CD8-positive, alpha-beta memory T cell (primary cell): ENCODE results near the gene KLHL25. TPM values are rescaled to one million over a fixed set of nuclear protein-coding genes. Genes with fewer than 3 reads are reported as not detected.

Experiments used
- CTCF ChIA-PET: fragments of 350-600 bp; sonication (Branson Sonifier 250); formaldehyde crosslinking; loops from one replicate; lab custom pipeline; 2021; ENCODE audit warnings: antibody characterized with exemption; lab: Charles Lee
- POLR2A ChIA-PET: fragments of 350-600 bp; sonication (Branson Sonifier 250); formaldehyde crosslinking; loops from one replicate; lab custom pipeline; 2021; ENCODE audit warnings: antibody characterized with exemption; lab: Charles Lee
- DNase-seq, 5 donors: peaks; one replicate each; pipeline versions ENCODE4 v3.0.0 to v3.0.0-alpha.2; 2020 to 2022; ENCODE audit warnings: mixed read lengths in 1 of 5
- H3K27ac ChIP-seq: one replicate; pipeline ENCODE4 v1.7.0; 2013; ENCODE audit warnings: low read depth, mild to moderate bottlenecking, low read length, moderate library complexity
- H3K27me3 ChIP-seq: 2 replicates; pipeline ENCODE4 v1.7.0; 2013; ENCODE audit warnings: low read length, mild to moderate bottlenecking; ENCODE audit not compliant: insufficient read depth, poor library complexity, severe bottlenecking
- H3K36me3 ChIP-seq: 2 replicates; pipeline ENCODE4 v1.7.0; 2013; ENCODE audit warnings: mild to moderate bottlenecking, low read length, moderate library complexity; ENCODE audit not compliant: insufficient read depth
- H3K4me1 ChIP-seq: 2 replicates; pipeline ENCODE4 v1.7.0; 2013; ENCODE audit warnings: mild to moderate bottlenecking, low read length, moderate library complexity; ENCODE audit not compliant: insufficient read depth
- H3K4me3 ChIP-seq: 2 replicates; pipeline ENCODE4 v1.7.0; 2013; ENCODE audit warnings: mild to moderate bottlenecking, low read length
- H3K9me3 ChIP-seq: 2 replicates; pipeline ENCODE4 v1.7.0; 2013; ENCODE audit warnings: mild to moderate bottlenecking, low read length
- H3K27ac Mint-ChIP-seq, 8 donors: one replicate each; pipeline ENCODE4 v1.8.0; 2020 to 2021; ENCODE audit warnings: mixed read lengths in 8 of 8, mild to moderate bottlenecking in 6 of 8, inconsistent platforms in 3 of 8, moderate library complexity in 3 of 8
- H3K27me3 Mint-ChIP-seq, 2 donors: one replicate each; pipeline ENCODE4 v1.8.0; 2020 to 2021; ENCODE audit warnings: mixed read lengths in 2 of 2, mild to moderate bottlenecking in 1 of 2, moderate library complexity in 1 of 2
- H3K36me3 Mint-ChIP-seq, 3 donors: one replicate each; pipeline ENCODE4 v1.8.0; 2020 to 2021; ENCODE audit warnings: mixed read lengths in 3 of 3, inconsistent platforms in 1 of 3, mild to moderate bottlenecking in 1 of 3
- H3K4me1 Mint-ChIP-seq, 3 donors: one replicate each; pipeline ENCODE4 v1.8.0; 2020 to 2021; ENCODE audit warnings: mixed read lengths in 3 of 3, inconsistent platforms in 1 of 3, mild to moderate bottlenecking in 1 of 3
- H3K4me3 Mint-ChIP-seq, 7 donors: one replicate each; pipeline ENCODE4 v1.8.0; 2020 to 2021; ENCODE audit warnings: mixed read lengths in 7 of 7, mild to moderate bottlenecking in 6 of 7, moderate library complexity in 4 of 7, inconsistent platforms in 2 of 7
- H3K9me3 Mint-ChIP-seq, 5 donors: one replicate each; pipeline ENCODE4 v1.8.0; 2020 to 2022; ENCODE audit warnings: mixed read lengths in 5 of 5, mild to moderate bottlenecking in 3 of 5, moderate library complexity in 2 of 5, inconsistent platforms in 1 of 5
- polyA plus RNA-seq: library from polyadenylated mRNA; unstranded; fragments of 300-500 nt; fragmentation: Illumina TruSeq; gene quantifications from one replicate; pipeline ENCODE4 v1.2.3, GENCODE V29; 2021
- total RNA-seq, 2 experiments: library from RNA; stranded (reverse); gene quantifications; one replicate each; pipeline ENCODE4 v1.2.3, GENCODE V29; 2021

The KLHL25 gene
- total and polyA plus RNA-seq, 3 experiments from 2014 or later, result 0.75 to 5.4 (median 5.1) TPM

GRCh38 chr15:85771271-85771670 is 23.5 kb downstream of the KLHL25 start:
- Mint-ChIP-seq H3K27ac (no peak overlapping the region), H3K4me1 (peaks cover 0 to 12% (median 9%) of the 10 kb centered on the region in 3 donors), H3K27me3 (no peaks in the 10 kb centered on the region), H3K4me3 (no peak overlapping the region), H3K36me3 (peaks cover 0 to 13% (median 4%) of the 10 kb centered on the region in 3 donors), H3K9me3 (no peaks in the 10 kb centered on the region)
- Histone ChIP-seq H3K27me3 (no peaks in the 10 kb centered on the region), H3K9me3 (no peaks in the 10 kb centered on the region), H3K27ac (no peak overlapping the region), H3K4me1 (no peaks in the 10 kb centered on the region), H3K36me3 (no peaks in the 10 kb centered on the region), H3K4me3 (no peak overlapping the region)
- no peak for DNase-seq
- POLR2A ChIA-PET, result no interaction called here
- CTCF ChIA-PET, result no interaction called here

DNA sequence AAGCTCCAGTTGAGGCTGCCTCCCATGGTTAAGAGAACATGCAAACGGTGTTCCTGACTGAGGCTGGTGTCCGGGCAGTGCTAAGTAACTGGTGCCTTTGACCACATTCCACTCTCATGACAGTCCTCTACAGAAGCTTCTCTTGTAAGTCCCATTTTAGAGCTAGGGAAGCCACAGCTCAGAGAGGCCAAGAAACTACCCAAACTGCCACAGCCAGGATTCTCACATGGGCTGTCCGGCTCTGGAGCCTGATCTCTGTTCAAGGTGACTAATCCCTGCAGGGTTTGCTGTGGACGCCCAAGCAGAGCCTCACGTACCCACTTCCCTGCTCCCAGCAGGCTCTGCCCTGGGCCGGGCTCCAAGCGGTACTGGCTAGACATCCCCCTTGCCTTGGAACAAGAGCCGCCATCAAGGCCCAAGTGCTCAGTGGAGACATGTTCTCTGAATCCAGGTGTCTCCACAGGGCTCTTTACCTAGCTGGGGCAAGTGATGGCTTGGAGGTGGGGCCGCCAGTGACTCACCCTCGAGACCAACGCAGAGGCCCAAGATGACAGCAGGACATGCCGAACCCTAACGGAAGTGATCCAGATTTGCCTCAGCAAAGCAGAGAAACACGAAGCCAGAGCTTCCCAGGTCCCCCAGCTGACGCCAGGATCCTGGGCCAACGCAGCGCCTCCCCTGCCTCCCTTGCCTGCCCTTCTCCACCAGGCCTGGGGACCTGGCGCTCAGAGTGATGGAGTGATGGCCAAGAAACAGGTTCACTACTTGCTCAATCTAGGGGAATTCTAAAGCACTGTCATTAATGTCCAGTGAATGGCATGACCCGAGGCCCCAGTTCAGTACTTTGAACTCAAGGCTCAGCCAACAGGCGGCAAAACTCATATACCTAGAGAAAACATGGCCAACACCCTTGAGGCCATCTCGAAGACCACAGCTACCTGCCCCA is 24.4 kb downstream of the KLHL25 start:
- Histone ChIP-seq H3K36me3 (no peaks in the 10 kb centered on the region), H3K27me3 (no peaks in the 10 kb centered on the region), H3K4me1 (no peaks in the 10 kb centered on the region), H3K9me3 (no peaks in the 10 kb centered on the region), H3K4me3 (no peak overlapping the region), H3K27ac (no peak overlapping the region)
- H3K9me3 Mint-ChIP-seq, result no peaks in the 10 kb centered on the region
- H3K36me3 Mint-ChIP-seq, result peaks cover 0 to 13% (median 4%) of the 10 kb centered on the region in 3 donors
- peaks cover 0 to 11% (median 11%) of the 10 kb centered on the region in 3 donors for H3K4me1 Mint-ChIP-seq
- POLR2A ChIA-PET, result no interaction called here
- no peak for DNase-seq
- H3K27ac Mint-ChIP-seq, result peak overlapping the region in 1 of 8 donors; percentile 79
- no peak overlapping the region for H3K4me3 Mint-ChIP-seq
- CTCF ChIA-PET, result no interaction called here
- H3K27me3 Mint-ChIP-seq, result no peaks in the 10 kb centered on the region

GRCh38 chr15:85769182-85769900 is 25.4 kb downstream of the KLHL25 start:
- no peak overlapping the region for H3K4me3 Mint-ChIP-seq
- H3K27me3 Mint-ChIP-seq, result no peaks in the 10 kb centered on the region
- no peaks in the 10 kb centered on the region for H3K9me3 Mint-ChIP-seq
- no peak overlapping the region for H3K27ac Mint-ChIP-seq
- H3K36me3 Mint-ChIP-seq, result peaks cover 0 to 13% (median 4%) of the 10 kb centered on the region in 3 donors
- CTCF ChIA-PET, result no interaction called here
- Histone ChIP-seq H3K27ac (no peak overlapping the region), H3K36me3 (no peaks in the 10 kb centered on the region), H3K4me1 (no peaks in the 10 kb centered on the region), H3K27me3 (no peaks in the 10 kb centered on the region), H3K4me3 (no peak overlapping the region), H3K9me3 (no peaks in the 10 kb centered on the region)
- POLR2A ChIA-PET, result no interaction called here
- no peak for DNase-seq
- H3K4me1 Mint-ChIP-seq, result peaks cover 0 to 11% (median 9%) of the 10 kb centered on the region in 3 donors

- Mint-ChIP-seq H3K27ac (no peak overlapping the region), H3K4me3 (no peak overlapping the region), H3K36me3 (peaks cover 0 to 13% (median 4%) of the 10 kb centered on the region in 3 donors), H3K4me1 (peaks cover 0 to 11% (median 9%) of the 10 kb centered on the region in 3 donors), H3K9me3 (no peaks in the 10 kb centered on the region), H3K27me3 (no peaks in the 10 kb centered on the region)
- Histone ChIP-seq H3K27me3 (no peaks in the 10 kb centered on the region), H3K4me1 (no peaks in the 10 kb centered on the region), H3K9me3 (no peaks in the 10 kb centered on the region), H3K36me3 (no peaks in the 10 kb centered on the region), H3K27ac (no peak overlapping the region), H3K4me3 (no peak overlapping the region)
- CTCF ChIA-PET, result no interaction called here
- DNase-seq, result no peak
- POLR2A ChIA-PET, result no interaction called here
Measured at GRCh38 chr15:85768595-85769168, 26.0 kb downstream of the KLHL25 start.

DNA sequence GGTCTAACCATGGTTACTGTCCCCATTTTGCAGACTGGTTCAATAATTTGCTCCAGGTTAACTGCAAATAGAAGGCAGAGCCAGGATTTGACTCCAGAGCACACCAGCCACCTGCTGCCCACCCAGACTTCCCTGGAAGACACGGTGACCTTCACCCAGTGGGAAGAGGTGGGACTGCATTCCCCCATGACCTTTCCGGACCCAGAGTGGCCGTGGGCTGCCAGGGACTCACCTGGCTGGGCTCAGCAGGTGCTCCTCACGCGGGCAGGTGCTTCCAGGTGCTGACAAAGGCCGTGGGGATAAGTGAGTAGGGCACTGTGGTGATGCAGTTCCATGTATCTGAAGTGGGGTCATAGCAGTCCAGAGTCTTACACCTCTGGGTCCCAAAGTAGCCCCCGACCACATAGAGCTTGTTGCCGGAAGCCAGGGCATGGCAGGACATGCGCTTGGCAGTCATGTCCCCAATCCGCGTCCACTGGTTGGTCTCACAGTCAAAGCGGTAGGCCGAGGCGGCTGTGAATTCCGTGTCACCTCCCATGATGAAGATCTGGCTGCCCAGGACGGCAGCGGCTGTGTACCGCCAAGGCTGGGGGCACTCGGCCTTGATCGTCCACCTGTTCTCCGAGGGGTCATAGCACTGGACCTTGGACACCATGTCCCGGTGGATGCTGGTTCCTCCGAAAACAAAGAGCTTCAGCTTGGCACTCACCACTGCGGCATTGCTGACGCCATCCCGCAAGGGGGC is 26.8 kb downstream of the KLHL25 start:
- Histone ChIP-seq H3K36me3 (no peaks in the 10 kb centered on the region), H3K4me3 (no peak overlapping the region), H3K9me3 (no peaks in the 10 kb centered on the region), H3K27ac (no peak overlapping the region), H3K27me3 (no peaks in the 10 kb centered on the region), H3K4me1 (no peaks in the 10 kb centered on the region)
- no peak for DNase-seq
- POLR2A ChIA-PET, result no interaction called here
- Mint-ChIP-seq H3K9me3 (no peaks in the 10 kb centered on the region), H3K4me3 (no peak overlapping the region), H3K27me3 (no peaks in the 10 kb centered on the region), H3K4me1 (peaks cover 2 to 11% (median 5%) of the 10 kb centered on the region in 3 donors), H3K27ac (no peak overlapping the region), H3K36me3 (peaks cover 0 to 17% (median 4%) of the 10 kb centered on the region in 3 donors)
- CTCF ChIA-PET, result no interaction called here

DNA sequence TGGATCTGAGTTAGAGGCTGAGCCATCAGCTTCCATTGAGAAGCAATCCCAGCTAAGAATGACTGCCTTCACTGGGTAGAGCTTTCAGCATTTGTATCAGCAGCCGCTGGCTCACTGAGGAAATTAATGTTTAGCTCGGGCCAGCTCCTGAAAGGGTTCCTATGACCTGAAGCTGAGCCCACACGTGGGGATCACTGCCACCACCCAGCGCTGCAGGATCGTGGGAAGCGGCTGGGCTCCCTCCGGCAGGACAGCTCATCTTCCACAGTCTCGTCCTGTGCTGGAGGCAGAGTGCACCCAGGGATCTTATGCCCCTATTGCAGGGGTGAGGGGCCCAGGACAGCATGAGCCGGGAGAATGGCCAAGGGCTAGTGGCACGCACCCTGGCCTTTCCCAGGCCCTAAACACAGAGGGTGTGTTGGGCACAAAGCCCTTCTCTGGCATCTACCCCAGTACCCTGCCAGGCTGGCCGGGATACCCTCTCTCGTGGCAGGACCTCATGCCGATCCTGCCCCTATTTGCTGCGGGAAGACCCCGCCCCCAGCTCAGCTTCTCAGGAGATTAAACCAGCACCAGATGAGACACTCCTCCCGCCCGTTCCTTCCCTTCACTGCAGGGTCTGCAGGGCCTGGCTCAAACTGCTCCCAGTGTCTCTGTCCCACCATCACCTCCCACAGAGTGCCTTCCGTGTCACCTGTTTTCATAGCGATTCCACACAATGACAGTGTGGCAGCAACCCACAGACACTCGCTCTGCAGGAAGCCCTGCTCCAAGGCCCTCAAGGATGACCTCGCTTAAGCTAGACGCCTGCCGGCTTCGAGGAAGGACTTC is 28.5 kb downstream of the KLHL25 start:
- no peaks in the 10 kb centered on the region for H3K36me3 ChIP-seq
- CTCF ChIA-PET, result interaction anchor here (1.1 kb wide), 1 partner anchor 74 kb away, joined by 3 read pairs; no protein-coding TSS in a partner anchor
- no peaks in the 10 kb centered on the region for H3K27me3 ChIP-seq
- no peaks in the 10 kb centered on the region for H3K9me3 ChIP-seq
- Mint-ChIP-seq H3K4me1 (peaks cover 2 to 11% (median 3%) of the 10 kb centered on the region in 3 donors), H3K9me3 (no peaks in the 10 kb centered on the region), H3K27me3 (no peaks in the 10 kb centered on the region), H3K27ac (peak overlapping the region in 2 of 8 donors; percentile 6 to 66), H3K36me3 (peaks cover 0 to 25% (median 4%) of the 10 kb centered on the region in 3 donors), H3K4me3 (no peak overlapping the region)
- no peaks in the 10 kb centered on the region for H3K4me1 ChIP-seq
- no peak for DNase-seq
- POLR2A ChIA-PET, result no interaction called here
- H3K27ac ChIP-seq, result no peak overlapping the region
- no peak overlapping the region for H3K4me3 ChIP-seq
